RWPE2 (cell line): ENCODE measurements around the gene ADM.

ENCODE experiments used
- ATAC-seq: fragments of 200-7000 bp; cut with Tn5 transposase; 3 replicates; pipeline ENCODE4 v1.9.1; 2021; ENCODE audit warnings: low read depth
- DNase-seq: peaks from one replicate; pipeline ENCODE4 v3.0.0-alpha.2; 2020; ENCODE audit warnings: low spot score
- H3K27ac ChIP-seq: fragments of 450-650 bp; 2 replicates; pipeline ENCODE4 v1.5.1; 2017; ENCODE audit warnings: mild to moderate bottlenecking; ENCODE audit not compliant: poor library complexity, severe bottlenecking
- H3K27me3 ChIP-seq: fragments of 250-450 bp; sonication (Bioruptor Pico); 2 replicates; pipeline ENCODE4 v1.5.1; 2021; ENCODE audit warnings: mild to moderate bottlenecking, moderate library complexity; ENCODE audit not compliant: insufficient read depth, poor library complexity, severe bottlenecking
- H3K36me3 ChIP-seq: fragments of 250-450 bp; sonication (Bioruptor Pico); 2 replicates; pipeline ENCODE4 v1.5.1; 2020; ENCODE audit warnings: low read depth, mild to moderate bottlenecking, moderate library complexity
- H3K4me1 ChIP-seq: fragments of 250-450 bp; sonication (Bioruptor Pico); 2 replicates; pipeline ENCODE4 v1.5.1; 2021; ENCODE audit warnings: mild to moderate bottlenecking, moderate library complexity; ENCODE audit not compliant: insufficient read depth, poor library complexity, severe bottlenecking
- H3K4me3 ChIP-seq: fragments of 250-450 bp; sonication (Bioruptor Pico); 2 replicates; pipeline ENCODE4 v1.5.1; 2021; ENCODE audit warnings: mild to moderate bottlenecking, moderate library complexity; ENCODE audit not compliant: severe bottlenecking
- H3K9me3 ChIP-seq: fragments of 250-450 bp; sonication (Bioruptor Pico); 2 replicates; pipeline ENCODE4 v1.5.1; 2021; ENCODE audit warnings: mild to moderate bottlenecking, moderate library complexity; ENCODE audit not compliant: severe bottlenecking
- TF ChIP-seq, protein P1 (sequence below): fragments of 450-650 bp; IDR thresholded peaks from one replicate; pipeline ENCODE4 v1.5.1; 2017; ENCODE audit warnings: mild to moderate bottlenecking, moderate library complexity; ENCODE audit not compliant: poor library complexity, severe bottlenecking

Gene ADM

GRCh38 chr11:10272132-10272531 lies 32.7 kb upstream of the ADM start:
- Histone ChIP-seq H3K27ac (no peak overlapping the region), H3K4me1 (peaks cover 19% of the 10 kb centered on the region), H3K4me3 (no peak overlapping the region), H3K36me3 (no peaks in the 10 kb centered on the region), H3K27me3 (no peaks in the 10 kb centered on the region), H3K9me3 (no peaks in the 10 kb centered on the region)
- peak; percentile 53 for ATAC-seq
- DNase-seq, result no peak
- TF ChIP-seq, protein P1, sequence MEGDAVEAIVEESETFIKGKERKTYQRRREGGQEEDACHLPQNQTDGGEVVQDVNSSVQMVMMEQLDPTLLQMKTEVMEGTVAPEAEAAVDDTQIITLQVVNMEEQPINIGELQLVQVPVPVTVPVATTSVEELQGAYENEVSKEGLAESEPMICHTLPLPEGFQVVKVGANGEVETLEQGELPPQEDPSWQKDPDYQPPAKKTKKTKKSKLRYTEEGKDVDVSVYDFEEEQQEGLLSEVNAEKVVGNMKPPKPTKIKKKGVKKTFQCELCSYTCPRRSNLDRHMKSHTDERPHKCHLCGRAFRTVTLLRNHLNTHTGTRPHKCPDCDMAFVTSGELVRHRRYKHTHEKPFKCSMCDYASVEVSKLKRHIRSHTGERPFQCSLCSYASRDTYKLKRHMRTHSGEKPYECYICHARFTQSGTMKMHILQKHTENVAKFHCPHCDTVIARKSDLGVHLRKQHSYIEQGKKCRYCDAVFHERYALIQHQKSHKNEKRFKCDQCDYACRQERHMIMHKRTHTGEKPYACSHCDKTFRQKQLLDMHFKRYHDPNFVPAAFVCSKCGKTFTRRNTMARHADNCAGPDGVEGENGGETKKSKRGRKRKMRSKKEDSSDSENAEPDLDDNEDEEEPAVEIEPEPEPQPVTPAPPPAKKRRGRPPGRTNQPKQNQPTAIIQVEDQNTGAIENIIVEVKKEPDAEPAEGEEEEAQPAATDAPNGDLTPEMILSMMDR, result no peak

GRCh38 chr11:10273738-10274137 lies 31.1 kb upstream of the ADM start:
- H3K27ac ChIP-seq, result no peak overlapping the region
- TF ChIP-seq, protein P1, result no peak
- no peak overlapping the region for H3K4me3 ChIP-seq
- no peaks in the 10 kb centered on the region for H3K9me3 ChIP-seq
- DNase-seq (no peak), ATAC-seq (no peak)
- peaks cover 19% of the 10 kb centered on the region for H3K4me1 ChIP-seq
- H3K27me3 ChIP-seq, result no peaks in the 10 kb centered on the region
- no peaks in the 10 kb centered on the region for H3K36me3 ChIP-seq

- H3K27me3 ChIP-seq, result no peaks in the 10 kb centered on the region
- TF ChIP-seq, protein P1, result no peak
- peak overlapping the region; percentile 45 for H3K27ac ChIP-seq
- no peak overlapping the region for H3K4me3 ChIP-seq
- no peaks in the 10 kb centered on the region for H3K36me3 ChIP-seq
- peaks cover 19% of the 10 kb centered on the region for H3K4me1 ChIP-seq
- DNase-seq (no peak), ATAC-seq (no peak)
- H3K9me3 ChIP-seq, result no peaks in the 10 kb centered on the region
These were observed 30.1 kb upstream of the ADM start for GRCh38 chr11:10274726-10275125.

DNA sequence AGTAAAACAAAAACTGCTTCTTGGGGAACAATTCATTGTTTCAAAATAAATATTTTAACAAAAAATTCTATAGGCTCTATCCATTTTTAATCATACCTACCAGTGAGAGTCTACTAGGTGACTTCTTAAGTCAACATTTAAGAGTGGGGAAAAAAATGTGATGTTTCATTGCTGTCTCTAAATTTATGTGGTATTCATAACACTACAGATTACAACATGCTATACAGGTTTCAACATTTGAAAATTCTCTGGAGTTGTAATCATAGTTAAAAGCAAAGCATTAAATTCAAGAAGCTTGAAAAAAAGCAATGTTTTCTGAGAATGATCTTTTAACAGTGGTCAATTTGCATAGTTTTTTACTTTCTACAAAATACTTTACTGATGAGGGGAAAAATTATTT lies 29.2 kb upstream of the ADM start:
- Histone ChIP-seq H3K27me3 (no peaks in the 10 kb centered on the region), H3K4me3 (no peak overlapping the region), H3K36me3 (no peaks in the 10 kb centered on the region), H3K9me3 (no peaks in the 10 kb centered on the region), H3K27ac (peak overlapping the region; percentile 45), H3K4me1 (peaks cover 19% of the 10 kb centered on the region)
- ATAC-seq (peak; percentile 81), DNase-seq (no peak)
- TF ChIP-seq, protein P1, result no peak

GRCh38 chr11:10282117-10282516 lies 22.8 kb upstream of the ADM start:
- no peak overlapping the region for H3K27ac ChIP-seq
- peaks cover 6% of the 10 kb centered on the region for H3K4me1 ChIP-seq
- no peak overlapping the region for H3K4me3 ChIP-seq
- DNase-seq, result no peak
- ATAC-seq, result no peak
- TF ChIP-seq, protein P1, result no peak
- H3K36me3 ChIP-seq, result peaks cover 6% of the 10 kb centered on the region
- no peaks in the 10 kb centered on the region for H3K27me3 ChIP-seq
- no peaks in the 10 kb centered on the region for H3K9me3 ChIP-seq
